GM23338 (cell line): ENCODE results near the gene GPSM1. TPM values are rescaled to one million over a fixed set of nuclear protein-coding genes. Genes with fewer than 3 reads are reported as not detected.

Experiments used
- ATAC-seq: fragments of 200-7000 bp; cut with Tn5 transposase; 3 replicates; pipeline ENCODE4 v1.9.1; 2020
- DNase-seq: peaks from one replicate; pipeline ENCODE4 v3.0.0-alpha.2; 2015; ENCODE audit warnings: low spot score
- H2AFZ ChIP-seq: fragments of 200-600 bp; sonication (generic); 2 replicates; pipeline ENCODE4 v1.8.0; 2016; ENCODE audit warnings: antibody characterized with exemption, mild to moderate bottlenecking, moderate library complexity
- H3F3A ChIP-seq: fragments of 200-600 bp; sonication (generic); replicated peaks from 2 replicates; pipeline ENCODE4 v1.8.0; 2017; ENCODE audit warnings: antibody characterized with exemption, mixed run types, low read depth
- H3K27ac ChIP-seq: fragments of 200-600 bp; sonication (generic); 2 replicates; pipeline ENCODE4 v1.6.1; 2016; ENCODE audit warnings: low read depth
- H3K27me3 ChIP-seq: fragments of 200-600 bp; sonication (generic); 2 replicates; pipeline ENCODE4 v1.8.0; 2016; ENCODE audit warnings: mild to moderate bottlenecking, mixed run types, moderate library complexity; ENCODE audit not compliant: insufficient read depth
- H3K36me3 ChIP-seq: fragments of 200-600 bp; sonication (generic); 2 replicates; pipeline ENCODE4 v1.8.0; 2016; ENCODE audit warnings: mild to moderate bottlenecking; ENCODE audit not compliant: insufficient read depth
- H3K4me1 ChIP-seq: fragments of 200-600 bp; sonication (generic); 2 replicates; pipeline ENCODE4 v1.8.0; 2016; ENCODE audit warnings: mild to moderate bottlenecking, moderate library complexity; ENCODE audit not compliant: insufficient read depth
- H3K4me2 ChIP-seq: fragments of 200-600 bp; sonication (generic); 2 replicates; pipeline ENCODE4 v1.7.1; 2017; ENCODE audit warnings: mixed run types
- H3K4me3 ChIP-seq: fragments of 200-600 bp; sonication (generic); 2 replicates; pipeline ENCODE4 v1.6.1; 2016; ENCODE audit warnings: mixed run types
- H3K79me2 ChIP-seq: fragments of 200-600 bp; sonication (generic); replicated peaks from 2 replicates; pipeline ENCODE4 v1.8.0; 2017; ENCODE audit warnings: mild to moderate bottlenecking; ENCODE audit not compliant: insufficient read depth
- H3K9me2 ChIP-seq: fragments of 200-600 bp; sonication (generic); 2 replicates; pipeline ENCODE4 v1.8.0; 2017; ENCODE audit not compliant: insufficient read depth
- H4K20me1 ChIP-seq: fragments of 200-600 bp; sonication (generic); replicated peaks from 2 replicates; pipeline ENCODE4 v1.8.0; 2017; ENCODE audit warnings: mild to moderate bottlenecking; ENCODE audit not compliant: insufficient read depth
- H3K27ac Mint-ChIP-seq: 2 replicates; pipeline ENCODE4 v1.8.0; 2020; ENCODE audit warnings: inconsistent platforms, mild to moderate bottlenecking, moderate library complexity, mixed read lengths
- H3K27me3 Mint-ChIP-seq: 3 replicates; pipeline ENCODE4 v1.8.0; 2022; ENCODE audit warnings: low read depth, mild to moderate bottlenecking, moderate library complexity, mixed read lengths, inconsistent platforms; ENCODE audit not compliant: insufficient read depth, poor library complexity
- H3K36me3 Mint-ChIP-seq: 3 replicates; pipeline ENCODE4 v1.8.0; 2021; ENCODE audit warnings: low read depth, mild to moderate bottlenecking, inconsistent platforms, moderate library complexity, mixed read lengths
- H3K4me1 Mint-ChIP-seq: 3 replicates; pipeline ENCODE4 v1.8.0; 2020; ENCODE audit warnings: mild to moderate bottlenecking, inconsistent platforms, mixed read lengths
- H3K4me3 Mint-ChIP-seq: 3 replicates; pipeline ENCODE4 v1.8.0; 2021; ENCODE audit warnings: moderate library complexity, mild to moderate bottlenecking, inconsistent platforms, mixed read lengths
- H3K9me3 Mint-ChIP-seq: 3 replicates; pipeline ENCODE4 v1.8.0; 2020; ENCODE audit warnings: moderate library complexity, mild to moderate bottlenecking, inconsistent platforms, mixed read lengths
- CREB1 ChIP-seq: fragments of 250-450 bp; sonication (Bioruptor Pico); IDR thresholded peaks from 2 replicates; pipeline ENCODE4 v1.5.0; 2020; ENCODE audit warnings: low read depth, mild to moderate bottlenecking, moderate library complexity
- EZH2 ChIP-seq: fragments of 200-600 bp; sonication (generic); IDR thresholded peaks from one replicate; pipeline ENCODE4 v1.8.0; 2017; ENCODE audit warnings: antibody characterized with exemption, mild to moderate bottlenecking, low read depth; ENCODE audit not compliant: unreplicated experiment
- EZH2phosphoT487 ChIP-seq: fragments of 200-600 bp; sonication (generic); IDR thresholded peaks from one replicate; pipeline ENCODE4 v1.8.1; 2018; ENCODE audit warnings: antibody characterized with exemption; ENCODE audit not compliant: unreplicated experiment
- JUNB ChIP-seq: IDR thresholded peaks from one replicate; pipeline ENCODE4 v1.6.1; 2016; ENCODE audit warnings: antibody characterized with exemption; ENCODE audit not compliant: unreplicated experiment
- NANOG ChIP-seq: IDR thresholded peaks from 2 replicates; pipeline ENCODE4 v1.6.1; 2016; ENCODE audit warnings: antibody characterized with exemption, borderline replicate concordance
- POLR2AphosphoS5 ChIP-seq: IDR thresholded peaks from 2 replicates; pipeline ENCODE4 v1.6.1; 2016; ENCODE audit warnings: antibody characterized with exemption, low read depth
- STAT1 ChIP-seq: IDR thresholded peaks from one replicate; pipeline ENCODE4 v1.6.1; 2016; ENCODE audit warnings: antibody characterized with exemption; ENCODE audit not compliant: unreplicated experiment
- ZNF114 ChIP-seq: fragments of 250-450 bp; sonication (Bioruptor Pico); IDR thresholded peaks from 2 replicates; pipeline ENCODE4 v1.5.0; 2020; ENCODE audit warnings: mild to moderate bottlenecking, moderate library complexity
- polyA plus RNA-seq: library from polyadenylated mRNA; unstranded; fragments of >200 nt; fragmentation: Nextera tagmentation; extraction: Ambion mirVana; gene quantifications from 2 replicates; pipeline ENCODE4 v1.2.1, GENCODE V29; 2016
- total RNA-seq: library from RNA; depleted of rRNA; stranded (reverse); fragments of >200 nt; shearing (Covaris generic); gene quantifications from 2 replicates; pipeline ENCODE4 v1.2.3, GENCODE V29; 2014
- TF ChIP-seq, protein P1 (sequence below): fragments of 250-450 bp; sonication (Bioruptor Pico); IDR thresholded peaks from 2 replicates; pipeline ENCODE4 v1.5.0; 2020; ENCODE audit warnings: mild to moderate bottlenecking, moderate library complexity
- TF ChIP-seq, protein P2 (sequence below): IDR thresholded peaks from 2 replicates; pipeline ENCODE4 v1.6.1; 2016; ENCODE audit warnings: antibody characterized with exemption
- TF ChIP-seq, protein P3 (sequence below): IDR thresholded peaks from one replicate; pipeline ENCODE4 v1.6.1; 2018; ENCODE audit warnings: antibody characterized with exemption; ENCODE audit not compliant: unreplicated experiment
- TF ChIP-seq, protein P4 (sequence below), 2 experiments: fragments of 200-600 bp in 1 of 2; sonication (generic) in 1 of 2; conservative IDR thresholded peaks; 2 replicates each; pipeline versions ENCODE4 v1.5.1 to v1.6.1; 2016 to 2017; ENCODE audit warnings: antibody characterized with exemption in 2 of 2, low read depth in 2 of 2, mild to moderate bottlenecking in 2 of 2, moderate library complexity in 1 of 2

Gene GPSM1
- total and polyA plus RNA-seq, 2 experiments from 2014 or later, result 4.8 to 23.2 TPM

DNA sequence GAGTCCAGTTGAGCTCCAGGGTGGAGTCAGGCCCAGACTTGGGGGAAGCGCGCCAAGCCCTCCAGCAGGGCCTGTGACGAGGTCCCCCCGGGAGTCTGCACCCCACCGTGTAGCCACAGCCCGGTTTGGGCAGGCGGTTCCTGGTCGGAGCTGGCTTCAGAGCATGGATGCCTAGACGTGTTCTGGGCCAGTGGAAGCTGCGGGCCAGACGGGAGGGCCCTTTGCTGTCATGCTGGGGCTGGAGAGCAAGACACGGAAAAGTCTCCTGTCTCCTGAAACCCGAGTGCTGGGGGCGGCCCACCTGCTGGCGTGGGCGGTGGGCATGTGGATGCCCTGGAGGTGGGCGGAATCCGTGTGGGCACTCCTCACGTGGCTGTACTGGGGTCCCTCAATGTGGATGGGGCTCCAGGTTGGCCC, 1.9 kb downstream of the GPSM1 start (continued):
- TF ChIP-seq, protein P1, sequence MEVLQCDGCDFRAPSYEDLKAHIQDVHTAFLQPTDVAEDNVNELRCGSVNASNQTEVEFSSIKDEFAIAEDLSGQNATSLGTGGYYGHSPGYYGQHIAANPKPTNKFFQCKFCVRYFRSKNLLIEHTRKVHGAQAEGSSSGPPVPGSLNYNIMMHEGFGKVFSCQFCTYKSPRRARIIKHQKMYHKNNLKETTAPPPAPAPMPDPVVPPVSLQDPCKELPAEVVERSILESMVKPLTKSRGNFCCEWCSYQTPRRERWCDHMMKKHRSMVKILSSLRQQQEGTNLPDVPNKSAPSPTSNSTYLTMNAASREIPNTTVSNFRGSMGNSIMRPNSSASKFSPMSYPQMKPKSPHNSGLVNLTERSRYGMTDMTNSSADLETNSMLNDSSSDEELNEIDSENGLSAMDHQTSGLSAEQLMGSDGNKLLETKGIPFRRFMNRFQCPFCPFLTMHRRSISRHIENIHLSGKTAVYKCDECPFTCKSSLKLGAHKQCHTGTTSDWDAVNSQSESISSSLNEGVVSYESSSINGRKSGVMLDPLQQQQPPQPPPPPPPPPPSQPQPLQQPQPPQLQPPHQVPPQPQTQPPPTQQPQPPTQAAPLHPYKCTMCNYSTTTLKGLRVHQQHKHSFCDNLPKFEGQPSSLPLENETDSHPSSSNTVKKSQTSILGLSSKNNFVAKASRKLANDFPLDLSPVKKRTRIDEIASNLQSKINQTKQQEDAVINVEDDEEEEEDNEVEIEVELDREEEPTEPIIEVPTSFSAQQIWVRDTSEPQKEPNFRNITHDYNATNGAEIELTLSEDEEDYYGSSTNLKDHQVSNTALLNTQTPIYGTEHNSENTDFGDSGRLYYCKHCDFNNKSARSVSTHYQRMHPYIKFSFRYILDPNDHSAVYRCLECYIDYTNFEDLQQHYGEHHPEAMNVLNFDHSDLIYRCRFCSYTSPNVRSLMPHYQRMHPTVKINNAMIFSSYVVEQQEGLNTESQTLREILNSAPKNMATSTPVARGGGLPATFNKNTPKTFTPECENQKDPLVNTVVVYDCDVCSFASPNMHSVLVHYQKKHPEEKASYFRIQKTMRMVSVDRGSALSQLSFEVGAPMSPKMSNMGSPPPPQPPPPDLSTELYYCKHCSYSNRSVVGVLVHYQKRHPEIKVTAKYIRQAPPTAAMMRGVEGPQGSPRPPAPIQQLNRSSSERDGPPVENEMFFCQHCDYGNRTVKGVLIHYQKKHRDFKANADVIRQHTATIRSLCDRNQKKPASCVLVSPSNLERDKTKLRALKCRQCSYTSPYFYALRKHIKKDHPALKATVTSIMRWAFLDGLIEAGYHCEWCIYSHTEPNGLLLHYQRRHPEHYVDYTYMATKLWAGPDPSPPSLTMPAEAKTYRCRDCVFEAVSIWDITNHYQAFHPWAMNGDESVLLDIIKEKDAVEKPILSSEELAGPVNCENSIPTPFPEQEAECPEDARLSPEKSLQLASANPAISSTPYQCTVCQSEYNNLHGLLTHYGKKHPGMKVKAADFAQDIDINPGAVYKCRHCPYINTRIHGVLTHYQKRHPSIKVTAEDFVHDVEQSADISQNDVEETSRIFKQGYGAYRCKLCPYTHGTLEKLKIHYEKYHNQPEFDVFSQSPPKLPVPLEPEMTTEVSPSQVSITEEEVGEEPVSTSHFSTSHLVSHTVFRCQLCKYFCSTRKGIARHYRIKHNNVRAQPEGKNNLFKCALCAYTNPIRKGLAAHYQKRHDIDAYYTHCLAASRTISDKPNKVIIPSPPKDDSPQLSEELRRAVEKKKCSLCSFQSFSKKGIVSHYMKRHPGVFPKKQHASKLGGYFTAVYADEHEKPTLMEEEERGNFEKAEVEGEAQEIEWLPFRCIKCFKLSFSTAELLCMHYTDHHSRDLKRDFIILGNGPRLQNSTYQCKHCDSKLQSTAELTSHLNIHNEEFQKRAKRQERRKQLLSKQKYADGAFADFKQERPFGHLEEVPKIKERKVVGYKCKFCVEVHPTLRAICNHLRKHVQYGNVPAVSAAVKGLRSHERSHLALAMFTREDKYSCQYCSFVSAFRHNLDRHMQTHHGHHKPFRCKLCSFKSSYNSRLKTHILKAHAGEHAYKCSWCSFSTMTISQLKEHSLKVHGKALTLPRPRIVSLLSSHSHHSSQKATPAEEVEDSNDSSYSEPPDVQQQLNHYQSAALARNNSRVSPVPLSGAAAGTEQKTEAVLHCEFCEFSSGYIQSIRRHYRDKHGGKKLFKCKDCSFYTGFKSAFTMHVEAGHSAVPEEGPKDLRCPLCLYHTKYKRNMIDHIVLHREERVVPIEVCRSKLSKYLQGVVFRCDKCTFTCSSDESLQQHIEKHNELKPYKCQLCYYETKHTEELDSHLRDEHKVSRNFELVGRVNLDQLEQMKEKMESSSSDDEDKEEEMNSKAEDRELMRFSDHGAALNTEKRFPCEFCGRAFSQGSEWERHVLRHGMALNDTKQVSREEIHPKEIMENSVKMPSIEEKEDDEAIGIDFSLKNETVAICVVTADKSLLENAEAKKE (CRISPR knock-in tag), result no peak

DNA sequence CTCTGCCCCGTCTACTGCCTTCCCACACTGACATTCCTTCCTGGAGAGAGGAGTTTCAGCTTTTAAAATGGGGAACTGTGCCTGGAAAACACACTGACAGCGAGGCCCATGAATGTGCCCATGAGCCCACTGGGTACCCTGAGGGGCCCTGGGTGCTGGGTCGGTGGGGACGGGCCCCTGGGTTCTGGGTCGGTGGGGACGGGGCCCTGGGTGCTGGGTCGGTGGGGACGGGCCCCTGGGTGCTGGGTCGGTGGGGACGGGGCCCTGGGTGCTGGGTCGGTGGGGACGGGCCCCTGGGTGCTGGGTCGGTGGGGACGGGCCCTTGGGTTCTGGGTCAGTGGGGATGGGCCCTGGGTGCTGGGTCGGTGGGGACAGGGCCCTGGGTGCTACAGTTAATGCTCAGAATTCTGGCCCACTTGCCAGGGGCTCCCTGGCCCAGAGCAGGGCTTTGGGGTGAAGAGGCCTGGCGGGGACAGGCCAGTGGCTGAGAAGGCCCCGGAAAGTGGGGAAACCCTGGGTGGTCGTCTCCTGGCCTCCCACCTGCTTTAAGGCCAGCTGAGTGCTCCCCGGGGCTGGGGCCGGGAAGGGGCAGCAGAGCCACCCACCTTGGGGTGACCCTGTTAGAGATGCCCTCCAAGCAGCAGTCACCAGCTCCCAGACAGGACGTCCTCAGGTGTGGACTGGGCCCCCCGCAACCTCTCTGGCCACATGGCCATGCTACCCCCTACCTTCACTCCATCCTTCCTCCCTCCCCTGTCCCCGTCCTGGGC, 2.5 kb downstream of the GPSM1 start:
- H3K36me3 Mint-ChIP-seq, result no peaks in the 10 kb centered on the region
- H3K27ac ChIP-seq, result no peak overlapping the region
- no peak overlapping the region for H3K27ac Mint-ChIP-seq
- no peak for TF ChIP-seq POLR2AphosphoS5
- no peak for TF ChIP-seq ZNF114 (CRISPR knock-in tag)
- no peak for TF ChIP-seq NANOG
- no peak for TF ChIP-seq CREB1 (CRISPR knock-in tag)
- TF ChIP-seq EZH2phosphoT487, result no peak
- no peak for TF ChIP-seq JUNB
- TF ChIP-seq STAT1, result no peak
- TF ChIP-seq, protein P2, sequence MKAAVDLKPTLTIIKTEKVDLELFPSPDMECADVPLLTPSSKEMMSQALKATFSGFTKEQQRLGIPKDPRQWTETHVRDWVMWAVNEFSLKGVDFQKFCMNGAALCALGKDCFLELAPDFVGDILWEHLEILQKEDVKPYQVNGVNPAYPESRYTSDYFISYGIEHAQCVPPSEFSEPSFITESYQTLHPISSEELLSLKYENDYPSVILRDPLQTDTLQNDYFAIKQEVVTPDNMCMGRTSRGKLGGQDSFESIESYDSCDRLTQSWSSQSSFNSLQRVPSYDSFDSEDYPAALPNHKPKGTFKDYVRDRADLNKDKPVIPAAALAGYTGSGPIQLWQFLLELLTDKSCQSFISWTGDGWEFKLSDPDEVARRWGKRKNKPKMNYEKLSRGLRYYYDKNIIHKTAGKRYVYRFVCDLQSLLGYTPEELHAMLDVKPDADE, result no peak
- TF ChIP-seq EZH2, result no peak
- TF ChIP-seq, protein P3, sequence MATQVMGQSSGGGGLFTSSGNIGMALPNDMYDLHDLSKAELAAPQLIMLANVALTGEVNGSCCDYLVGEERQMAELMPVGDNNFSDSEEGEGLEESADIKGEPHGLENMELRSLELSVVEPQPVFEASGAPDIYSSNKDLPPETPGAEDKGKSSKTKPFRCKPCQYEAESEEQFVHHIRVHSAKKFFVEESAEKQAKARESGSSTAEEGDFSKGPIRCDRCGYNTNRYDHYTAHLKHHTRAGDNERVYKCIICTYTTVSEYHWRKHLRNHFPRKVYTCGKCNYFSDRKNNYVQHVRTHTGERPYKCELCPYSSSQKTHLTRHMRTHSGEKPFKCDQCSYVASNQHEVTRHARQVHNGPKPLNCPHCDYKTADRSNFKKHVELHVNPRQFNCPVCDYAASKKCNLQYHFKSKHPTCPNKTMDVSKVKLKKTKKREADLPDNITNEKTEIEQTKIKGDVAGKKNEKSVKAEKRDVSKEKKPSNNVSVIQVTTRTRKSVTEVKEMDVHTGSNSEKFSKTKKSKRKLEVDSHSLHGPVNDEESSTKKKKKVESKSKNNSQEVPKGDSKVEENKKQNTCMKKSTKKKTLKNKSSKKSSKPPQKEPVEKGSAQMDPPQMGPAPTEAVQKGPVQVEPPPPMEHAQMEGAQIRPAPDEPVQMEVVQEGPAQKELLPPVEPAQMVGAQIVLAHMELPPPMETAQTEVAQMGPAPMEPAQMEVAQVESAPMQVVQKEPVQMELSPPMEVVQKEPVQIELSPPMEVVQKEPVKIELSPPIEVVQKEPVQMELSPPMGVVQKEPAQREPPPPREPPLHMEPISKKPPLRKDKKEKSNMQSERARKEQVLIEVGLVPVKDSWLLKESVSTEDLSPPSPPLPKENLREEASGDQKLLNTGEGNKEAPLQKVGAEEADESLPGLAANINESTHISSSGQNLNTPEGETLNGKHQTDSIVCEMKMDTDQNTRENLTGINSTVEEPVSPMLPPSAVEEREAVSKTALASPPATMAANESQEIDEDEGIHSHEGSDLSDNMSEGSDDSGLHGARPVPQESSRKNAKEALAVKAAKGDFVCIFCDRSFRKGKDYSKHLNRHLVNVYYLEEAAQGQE, result no peak
- TF ChIP-seq, protein P4, sequence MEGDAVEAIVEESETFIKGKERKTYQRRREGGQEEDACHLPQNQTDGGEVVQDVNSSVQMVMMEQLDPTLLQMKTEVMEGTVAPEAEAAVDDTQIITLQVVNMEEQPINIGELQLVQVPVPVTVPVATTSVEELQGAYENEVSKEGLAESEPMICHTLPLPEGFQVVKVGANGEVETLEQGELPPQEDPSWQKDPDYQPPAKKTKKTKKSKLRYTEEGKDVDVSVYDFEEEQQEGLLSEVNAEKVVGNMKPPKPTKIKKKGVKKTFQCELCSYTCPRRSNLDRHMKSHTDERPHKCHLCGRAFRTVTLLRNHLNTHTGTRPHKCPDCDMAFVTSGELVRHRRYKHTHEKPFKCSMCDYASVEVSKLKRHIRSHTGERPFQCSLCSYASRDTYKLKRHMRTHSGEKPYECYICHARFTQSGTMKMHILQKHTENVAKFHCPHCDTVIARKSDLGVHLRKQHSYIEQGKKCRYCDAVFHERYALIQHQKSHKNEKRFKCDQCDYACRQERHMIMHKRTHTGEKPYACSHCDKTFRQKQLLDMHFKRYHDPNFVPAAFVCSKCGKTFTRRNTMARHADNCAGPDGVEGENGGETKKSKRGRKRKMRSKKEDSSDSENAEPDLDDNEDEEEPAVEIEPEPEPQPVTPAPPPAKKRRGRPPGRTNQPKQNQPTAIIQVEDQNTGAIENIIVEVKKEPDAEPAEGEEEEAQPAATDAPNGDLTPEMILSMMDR (conservative IDR thresholded peaks at IDR 0.05; ENCODE audit: low read depth in 2 of 2), result no peak

More for the DNA sequence above, 2.5 kb downstream of the GPSM1 start:
- no peaks in the 10 kb centered on the region for H3K9me2 ChIP-seq
- H3K27me3 ChIP-seq, result no peaks in the 10 kb centered on the region
- H3K9me3 Mint-ChIP-seq, result no peaks in the 10 kb centered on the region
- no peak overlapping the region for H3K4me3 ChIP-seq
- H3F3A ChIP-seq, result 0 out of 2 replicates have a peak, but pooled peaks cover 3% of the 10 kb centered on the region
- H2AFZ ChIP-seq, result no peak overlapping the region
- DNase-seq (no peak), ATAC-seq (no peak)
- no peaks in the 10 kb centered on the region for H4K20me1 ChIP-seq
- no peak overlapping the region for H3K4me3 Mint-ChIP-seq
- H3K4me1 Mint-ChIP-seq, result peaks cover 8% of the 10 kb centered on the region
- peaks cover 8% of the 10 kb centered on the region for H3K27me3 Mint-ChIP-seq
- no peaks in the 10 kb centered on the region for H3K36me3 ChIP-seq
- H3K4me1 ChIP-seq, result peaks cover 17% of the 10 kb centered on the region
- no peaks in the 10 kb centered on the region; the same call in 1 of the 2 replicates for H3K79me2 ChIP-seq
- H3K4me2 ChIP-seq, result no peak overlapping the region
